BJ (cell line): ENCODE data around the gene OR10AD1. TPM values are rescaled to one million over a fixed set of nuclear protein-coding genes. Genes with fewer than 3 reads are reported as not detected.

Source experiments
- CTCF ChIA-PET: fragments of 350-600 bp; formaldehyde crosslinking; extraction: SDS; loops from one replicate; lab custom pipeline; 2021; ENCODE audit warnings: antibody characterized with exemption, inconsistent platforms; lab: Yijun Ruan, JAX
- POLR2A ChIA-PET: fragments of 300-600 bp; sonication (Branson Sonifier 250); formaldehyde crosslinking; extraction: SDS; loops from one replicate; lab custom pipeline; 2021; ENCODE audit warnings: antibody characterized with exemption; lab: Charles Lee
- DNase-seq: peaks from one replicate; pipeline ENCODE4 v3.0.0-alpha.2; 2011; ENCODE audit warnings: low read depth
- H3K27me3 ChIP-seq: 2 replicates; pipeline ENCODE4 v1.6.0; 2011; ENCODE audit warnings: low read length; ENCODE audit not compliant: control insufficient read depth, insufficient read depth
- H3K36me3 ChIP-seq: 2 replicates; pipeline ENCODE4 v1.5.1; 2011; ENCODE audit warnings: low read length; ENCODE audit not compliant: control insufficient read depth, insufficient read depth
- H3K4me3 ChIP-seq: 2 replicates; pipeline ENCODE4 v1.5.1; 2011; ENCODE audit warnings: low read depth, mild to moderate bottlenecking, control low read depth, low read length
- CTCF ChIP-seq: IDR thresholded peaks from 2 replicates; pipeline ENCODE4 v1.5.1; 2011; ENCODE audit warnings: low read depth, mild to moderate bottlenecking, control low read depth, inconsistent platforms, low read length, moderate library complexity; ENCODE audit not compliant: insufficient read depth
- polyA plus RNA-seq: library from polyadenylated mRNA; depleted of rRNA; stranded (reverse); fragments of >200 nt; gene quantifications from 2 replicates; pipeline ENCODE4 v1.2.3, GENCODE V29; 2011

OR10AD1 gene
- polyA plus RNA-seq, 1 experiment: not detected

GRCh38 chr12:48197971-48198671 is 5.0 kb downstream of the OR10AD1 start:
- ChIA-PET CTCF (interaction anchor here (0.8 to 2.5 kb wide), 7 partner anchors 9 to 501 kb away, joined by 3 to 9 read pairs (median 3); partner anchors contain the start of genes CCDC184 and TMEM106C), POLR2A (interaction anchor here (0.6 kb wide), 1 partner anchor 77 kb away, joined by 3 read pairs; no protein-coding TSS in a partner anchor)
- TF ChIP-seq CTCF: 0 out of 2 replicates have a peak, but pooled peaks have one; percentile 14
- DNase-seq: peak; percentile 78
- H3K27me3 ChIP-seq: peaks cover 2% of the 10 kb centered on the region
- peak overlapping the region; percentile 72 for H3K4me3 ChIP-seq
- H3K36me3 ChIP-seq: no peaks in the 10 kb centered on the region

GRCh38 chr12:48197549-48197970 is 5.5 kb downstream of the OR10AD1 start:
- Histone ChIP-seq H3K27me3 (peaks cover 2% of the 10 kb centered on the region), H3K36me3 (no peaks in the 10 kb centered on the region), H3K4me3 (peak overlapping the region; percentile 72)
- CTCF ChIA-PET: interaction anchor here (0.6 to 2.5 kb wide), 9 partner anchors 8 to 501 kb away, joined by 3 to 9 read pairs (median 3); partner anchors contain the start of gene CCDC184
- no peak for DNase-seq
- TF ChIP-seq CTCF: peak; percentile 56
- POLR2A ChIA-PET: no interaction called here

GRCh38 chr12:48194799-48195201 is 8.3 kb downstream of the OR10AD1 start:
- Histone ChIP-seq H3K4me3 (no peak overlapping the region), H3K27me3 (peaks cover 3% of the 10 kb centered on the region), H3K36me3 (no peaks in the 10 kb centered on the region)
- TF ChIP-seq CTCF: no peak
- ChIA-PET POLR2A (no interaction called here), CTCF (interaction anchor here (1.0 kb wide), 1 partner anchor 61 kb away, joined by 3 read pairs; no protein-coding TSS in a partner anchor)
- DNase-seq: no peak

- H3K27me3 ChIP-seq: peaks cover 3% of the 10 kb centered on the region
- ChIA-PET CTCF (interaction anchor here (0.7 kb wide), 1 partner anchor 87 kb away, joined by 4 read pairs; the partner anchor contains the start of gene SENP1), POLR2A (no interaction called here)
- H3K4me3 ChIP-seq: no peak overlapping the region
- TF ChIP-seq CTCF: no peak
- H3K36me3 ChIP-seq: no peaks in the 10 kb centered on the region
- no peak for DNase-seq
Measured at GRCh38 chr12:48193623-48194022, 9.5 kb downstream of the OR10AD1 start.

GRCh38 chr12:48192861-48193260 is 10.2 kb downstream of the OR10AD1 start:
- H3K36me3 ChIP-seq: no peaks in the 10 kb centered on the region
- no peak for TF ChIP-seq CTCF
- CTCF ChIA-PET: interaction anchor here (0.6 to 0.9 kb wide), 2 partner anchors 9 to 214 kb away, joined by 3 read pairs; partner anchors contain the start of gene CCDC184
- no peak for DNase-seq
- peaks cover 3% of the 10 kb centered on the region for H3K27me3 ChIP-seq
- POLR2A ChIA-PET: no interaction called here
- H3K4me3 ChIP-seq: no peak overlapping the region
